Left forelimb (tissue), 1 donor: ENCODE results near the gene CYSRT1.

Experiments used
- DNase-seq: peaks from one replicate; pipeline ENCODE4 v3.0.0-alpha.2; 2018; ENCODE audit warnings: low spot score

Gene CYSRT1

DNA sequence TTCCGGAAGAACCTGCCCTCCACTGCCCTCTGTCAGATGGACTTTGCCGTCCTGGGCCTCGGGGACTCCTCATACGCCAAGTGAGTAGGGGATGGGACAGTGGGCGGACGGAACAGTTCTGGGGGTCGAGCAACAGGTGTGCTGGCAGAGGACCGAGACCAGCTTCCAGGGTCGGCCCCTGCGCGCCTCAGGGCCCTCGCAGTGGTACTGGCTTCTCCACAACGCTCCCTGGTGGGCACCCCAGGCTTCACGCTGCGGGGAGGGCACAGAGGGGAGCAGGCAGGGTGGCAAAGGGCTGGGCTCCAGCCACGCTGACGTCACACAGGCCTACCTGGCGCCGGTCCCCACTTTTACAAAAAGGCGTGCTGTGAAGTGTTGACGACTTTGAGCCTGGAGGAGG is 12.5 kb upstream of the CYSRT1 start:
- DNase-seq, result no peak

DNA sequence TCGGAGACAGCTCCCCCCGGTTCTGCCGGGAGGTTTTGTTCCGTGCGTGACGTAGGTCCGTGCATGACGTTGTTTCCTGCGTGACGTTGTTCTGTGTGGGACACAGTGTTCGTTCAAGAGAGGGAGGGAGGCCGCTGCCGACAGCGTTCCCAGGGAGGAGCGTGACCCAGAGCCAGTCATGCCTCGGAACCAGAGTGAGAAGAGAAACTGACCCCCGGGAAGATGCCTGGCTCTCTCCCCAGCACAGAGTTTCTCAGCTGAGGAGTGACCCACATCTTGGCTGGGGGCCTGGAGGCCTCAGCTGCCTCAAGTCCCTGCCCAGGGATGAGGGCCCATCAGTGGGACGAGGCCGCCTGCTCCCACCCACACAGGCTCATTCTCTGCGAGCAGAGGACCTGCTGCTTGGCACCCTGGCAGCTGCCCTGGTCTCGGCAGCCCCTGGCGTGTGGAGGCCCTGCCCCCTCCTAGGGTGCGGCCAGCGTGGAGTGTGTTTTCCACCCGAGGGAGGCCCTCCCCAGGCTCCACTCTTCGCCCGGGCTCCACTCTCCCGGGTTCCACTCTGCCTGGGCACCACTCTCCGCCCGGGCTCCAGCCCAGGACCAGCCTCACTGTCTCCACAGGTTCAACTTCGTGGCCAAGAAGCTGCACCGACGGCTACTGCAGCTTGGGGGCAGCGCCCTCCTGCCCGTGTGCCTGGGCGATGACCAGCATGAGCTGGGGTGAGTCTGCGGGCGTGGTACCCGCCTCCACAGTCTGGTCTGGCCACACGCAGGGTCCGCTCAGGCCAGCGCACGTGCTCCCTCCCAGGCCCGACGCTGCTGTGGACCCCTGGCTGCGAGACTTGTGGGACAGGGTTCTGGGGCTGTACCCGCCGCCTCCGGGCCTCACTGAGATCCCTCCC is 11.6 kb upstream of the CYSRT1 start:
- DNase-seq, result no peak

DNA sequence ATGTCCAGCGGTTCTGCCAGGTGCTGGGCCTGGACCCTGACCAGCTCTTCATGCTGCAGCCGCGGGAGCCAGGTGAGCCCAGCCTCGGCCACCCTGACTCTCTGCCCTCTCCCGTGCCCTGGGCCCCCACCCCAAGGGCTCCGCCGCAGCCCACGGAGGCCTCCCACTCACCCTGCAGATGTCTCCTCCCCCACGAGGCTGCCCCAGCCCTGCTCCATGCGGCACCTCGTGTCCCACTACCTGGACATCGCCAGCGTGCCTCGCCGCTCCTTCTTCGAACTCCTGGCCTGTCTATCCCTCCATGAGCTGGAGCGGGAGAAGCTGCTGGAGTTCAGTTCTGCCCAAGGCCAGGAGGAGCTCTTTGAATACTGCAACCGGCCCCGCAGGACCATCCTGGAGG is 10.4 kb upstream of the CYSRT1 start:
- no peak for DNase-seq

DNA sequence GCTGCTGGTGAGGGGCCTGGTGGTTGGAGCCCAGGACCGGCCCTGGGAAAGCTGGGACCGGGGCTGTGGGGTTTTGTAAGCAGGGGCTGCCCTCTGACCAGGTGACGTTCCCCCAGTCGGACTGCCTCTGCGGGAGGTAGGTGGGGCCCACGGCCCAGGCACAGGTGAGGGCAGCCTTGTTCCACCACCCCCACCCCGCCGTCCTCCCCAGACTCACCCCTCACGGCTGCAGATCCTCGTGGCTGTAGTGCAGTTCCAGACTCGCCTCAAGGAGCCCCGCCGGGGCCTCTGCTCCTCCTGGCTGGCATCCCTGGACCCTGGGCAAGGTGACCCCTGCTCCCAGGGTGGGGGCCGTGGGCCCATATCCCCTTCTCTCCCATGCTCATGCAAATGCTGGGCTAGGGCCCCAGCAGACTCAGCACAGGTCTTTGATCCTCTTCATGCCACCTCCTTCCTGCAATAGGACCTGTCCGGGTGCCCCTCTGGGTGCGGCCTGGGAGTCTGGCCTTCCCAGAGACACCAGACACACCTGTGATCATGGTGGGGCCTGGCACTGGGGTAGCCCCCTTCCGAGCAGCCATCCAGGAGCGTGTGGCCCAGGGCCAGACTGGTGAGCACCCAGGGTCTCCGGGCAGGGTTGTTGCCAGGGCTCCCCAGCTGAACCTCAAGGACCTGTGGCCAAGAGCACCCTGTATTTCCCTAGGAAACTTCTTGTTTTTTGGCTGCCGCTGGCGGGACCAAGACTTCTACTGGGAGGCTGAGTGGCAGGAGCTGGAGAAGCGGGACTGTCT is 9.6 kb upstream of the CYSRT1 start:
- no peak for DNase-seq

DNA sequence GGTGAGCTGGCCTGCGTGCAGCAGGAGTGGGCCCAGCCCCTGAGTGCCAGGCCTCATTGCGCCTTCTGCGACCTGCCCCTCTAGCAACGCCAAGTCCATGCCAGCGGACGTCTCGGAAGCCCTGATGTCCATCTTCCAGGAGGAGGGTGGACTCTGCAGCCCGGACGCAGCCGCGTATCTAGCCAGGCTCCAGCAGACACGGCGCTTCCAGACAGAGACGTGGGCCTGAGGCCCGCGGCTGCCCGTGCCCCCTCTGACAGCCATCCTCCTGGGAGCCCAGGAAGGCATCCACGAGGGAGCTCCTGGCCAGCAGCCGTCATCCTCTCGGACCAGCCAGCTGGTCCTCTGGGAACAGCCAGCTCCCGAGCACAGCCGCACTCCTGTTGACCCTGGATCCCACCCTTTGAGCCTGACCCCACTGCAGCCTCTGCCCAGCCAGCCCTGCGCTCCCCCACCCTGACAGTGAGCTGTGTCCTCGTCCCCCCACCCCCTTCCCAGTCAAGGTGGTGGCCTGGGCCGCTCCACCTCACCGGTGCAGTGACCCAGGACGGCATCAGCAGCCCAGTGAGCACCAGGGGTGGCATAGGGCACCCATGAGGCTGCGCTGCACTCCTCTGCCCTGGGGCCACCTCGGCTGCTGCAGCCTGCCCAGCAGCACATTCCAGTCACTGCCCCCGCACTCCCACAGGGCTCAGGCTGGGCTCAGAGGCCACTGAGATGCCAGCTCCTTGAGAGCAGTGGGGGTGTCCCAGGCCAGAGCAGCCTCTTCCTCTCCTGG is 8.6 kb upstream of the CYSRT1 start:
- DNase-seq, result no peak

DNA sequence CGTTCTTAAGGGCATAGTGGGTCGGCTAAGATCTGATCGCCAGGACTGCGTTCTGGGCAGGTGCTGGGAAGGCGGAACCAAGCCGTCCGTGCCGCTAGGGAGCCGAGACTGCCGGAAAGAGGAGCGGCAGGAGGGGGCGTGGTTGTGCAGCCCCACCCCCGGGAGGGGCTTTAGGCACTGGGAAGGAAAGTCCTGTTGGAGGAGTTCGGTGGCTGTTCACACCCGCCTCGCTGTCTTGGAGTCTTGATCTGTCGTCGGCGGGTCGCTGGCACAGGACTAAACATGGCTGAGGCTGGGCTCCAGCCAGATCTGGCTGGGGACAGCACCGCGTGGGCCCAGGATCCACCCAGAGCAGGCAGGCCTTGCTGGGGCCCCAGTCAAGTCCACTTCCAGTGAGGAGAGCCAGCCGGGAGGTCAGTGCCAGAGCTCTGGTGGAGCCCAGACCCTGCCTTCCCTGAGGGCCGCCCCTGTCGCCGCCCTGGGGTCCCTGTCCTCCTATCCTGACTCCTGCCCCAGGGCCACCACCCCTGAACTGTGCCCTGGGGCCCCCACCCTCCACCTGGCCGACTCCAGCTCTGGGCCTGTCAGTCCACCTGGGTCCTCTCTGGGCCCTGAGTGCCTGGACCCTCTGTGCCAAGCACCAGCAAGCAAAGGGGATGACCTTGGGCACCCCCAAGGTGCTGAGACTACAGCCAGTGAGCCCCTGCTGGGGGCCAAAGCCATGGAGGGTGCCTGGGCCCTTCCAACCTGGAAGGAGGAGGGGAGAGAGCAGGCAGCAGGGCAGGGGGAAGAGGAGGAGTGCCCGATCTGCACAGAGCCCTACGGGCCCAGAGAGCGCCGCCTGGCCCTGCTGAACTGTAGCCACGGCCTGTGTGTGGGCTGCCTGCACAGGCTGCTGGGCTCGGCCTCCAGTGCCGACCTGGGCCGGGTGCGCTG is 7.4 kb upstream of the CYSRT1 start:
- DNase-seq, result no peak

DNA sequence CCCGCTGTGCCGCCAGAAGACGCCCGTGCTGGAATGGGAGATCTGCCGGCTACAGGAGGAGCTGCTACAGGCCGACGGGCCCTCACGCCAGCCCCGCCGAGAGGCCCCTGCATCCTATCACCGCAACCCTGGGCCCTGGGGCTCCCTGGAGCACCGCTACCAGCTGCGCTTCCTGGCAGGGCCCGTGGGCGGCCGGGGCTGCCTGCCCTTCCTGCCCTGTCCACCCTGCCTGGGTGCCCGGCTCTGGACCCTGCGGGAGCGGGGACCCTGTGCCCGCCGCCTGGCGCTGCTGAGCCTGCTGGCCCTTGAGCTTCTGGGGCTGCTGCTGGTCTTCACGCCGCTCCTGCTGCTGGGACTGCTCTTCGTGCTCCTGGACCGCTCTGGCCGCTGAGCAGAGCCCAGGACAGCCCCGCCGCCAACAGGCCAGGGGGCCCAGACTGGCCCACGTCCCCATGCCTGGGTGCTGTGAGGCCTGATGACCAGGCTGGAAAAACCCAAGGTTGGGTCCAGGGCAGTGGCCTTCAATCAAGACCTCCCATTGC is 6.7 kb upstream of the CYSRT1 start:
- no peak for DNase-seq

DNA sequence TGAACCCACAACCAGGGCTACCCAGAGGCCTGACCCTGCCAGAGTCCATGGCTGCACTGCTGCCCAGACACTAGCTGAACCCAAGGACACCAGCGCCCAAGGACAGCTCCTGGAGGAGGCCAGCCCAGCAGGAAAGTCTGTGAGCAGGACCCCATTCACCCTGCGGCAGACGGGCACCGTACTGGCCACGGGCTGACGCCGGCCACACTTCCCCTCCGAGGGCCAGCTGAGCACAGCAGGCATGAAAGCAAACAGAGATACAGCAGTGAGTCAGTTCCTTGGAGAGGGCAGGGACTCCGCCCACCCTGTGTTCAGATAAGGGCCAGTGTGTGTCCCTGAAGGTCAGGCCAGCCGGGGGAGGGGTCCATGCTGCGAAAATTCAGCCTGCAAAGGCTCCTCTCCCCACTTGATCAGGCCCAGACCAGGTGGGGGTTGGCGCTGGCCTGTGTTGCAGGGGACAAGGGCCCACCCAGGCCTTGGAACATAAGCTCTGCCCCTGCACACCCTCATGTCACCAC is 6.2 kb upstream of the CYSRT1 start:
- DNase-seq, result no peak

DNA sequence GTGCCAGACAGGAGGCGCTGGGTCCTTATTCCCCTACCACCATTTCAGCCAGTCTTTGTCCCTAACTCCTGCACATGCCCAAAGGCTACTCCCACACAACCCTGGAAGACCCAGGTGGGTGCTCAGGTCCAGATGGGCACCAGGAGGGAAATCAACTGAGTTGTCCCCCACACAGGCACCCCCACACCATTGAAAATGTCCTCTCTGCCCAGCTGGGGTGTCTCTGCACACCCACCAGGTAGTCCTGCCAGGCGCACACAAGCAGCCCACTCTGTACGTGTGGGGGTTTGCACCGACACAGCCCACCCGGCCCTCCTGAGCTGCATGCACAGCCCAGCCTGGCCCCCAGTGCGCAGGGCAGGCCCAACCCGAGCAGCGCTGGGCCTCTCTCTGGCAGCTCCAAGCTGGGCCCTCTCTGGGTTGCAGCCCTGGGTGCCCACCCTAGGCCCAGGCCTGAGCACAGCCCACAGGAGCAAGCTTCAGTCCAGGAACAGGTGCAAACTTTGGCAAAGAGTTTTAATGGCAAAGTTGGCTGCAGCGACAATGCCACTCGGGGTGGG is 5.1 kb upstream of the CYSRT1 start:
- DNase-seq, result no peak

DNA sequence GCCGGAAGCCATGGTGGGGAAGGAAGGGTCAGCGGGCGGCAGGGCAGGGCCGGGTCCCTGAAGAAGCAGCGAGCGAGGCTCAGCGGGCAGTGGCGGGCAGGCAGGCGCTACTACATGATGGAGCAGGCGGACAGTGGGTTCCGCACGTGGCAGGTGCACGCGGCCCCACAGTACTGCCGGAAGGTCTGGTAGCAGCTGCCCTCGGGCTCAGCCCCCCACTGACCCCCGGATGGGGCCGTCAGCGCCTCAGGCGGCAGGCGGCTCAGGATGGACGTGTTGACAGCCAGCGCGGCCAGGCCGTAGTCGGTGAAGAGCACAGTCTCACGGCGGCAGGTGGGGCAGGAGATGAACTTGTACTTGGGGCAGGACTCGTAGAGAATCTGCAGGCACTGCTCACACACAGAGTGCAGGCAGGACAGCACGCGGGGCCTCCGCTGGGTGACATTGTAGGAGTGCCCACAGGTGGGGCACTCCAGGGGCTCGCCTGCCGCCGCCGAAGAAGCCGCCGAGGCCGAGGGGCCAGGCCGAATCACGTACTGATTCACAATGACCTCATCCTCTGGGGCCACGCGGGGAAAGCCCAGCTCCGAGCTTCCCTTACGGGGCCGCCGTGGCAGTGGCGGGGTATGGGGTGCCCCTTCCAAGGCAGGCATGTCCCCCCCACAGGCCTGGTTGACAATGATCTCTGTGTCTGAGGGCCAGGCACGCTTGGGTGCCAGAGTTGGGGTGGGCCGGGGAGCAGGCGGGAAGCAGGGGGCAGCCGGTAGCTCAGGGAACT is 4.5 kb upstream of the CYSRT1 start:
- no peak for DNase-seq

DNA sequence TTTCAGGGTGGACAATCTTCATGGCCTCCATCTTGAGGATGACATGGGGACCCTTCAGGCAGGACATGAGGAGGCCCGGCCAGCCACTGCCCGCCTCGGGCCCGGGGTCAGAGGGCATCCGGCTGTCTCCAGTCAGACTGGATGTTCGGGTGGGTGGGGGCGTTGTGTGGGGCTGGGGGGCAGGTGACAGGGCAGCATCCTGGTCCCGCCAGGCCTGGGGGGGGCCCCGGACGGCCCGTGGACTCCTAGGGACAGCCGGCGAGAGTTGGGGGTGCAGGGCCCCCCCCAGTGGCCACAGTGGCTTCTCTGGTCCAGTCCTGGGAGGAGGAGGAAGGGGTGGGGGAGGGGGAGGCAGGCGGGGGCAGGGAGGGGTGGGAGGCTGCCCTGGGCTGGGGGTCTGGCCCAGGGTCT is 3.9 kb upstream of the CYSRT1 start:
- DNase-seq, result no peak

DNA sequence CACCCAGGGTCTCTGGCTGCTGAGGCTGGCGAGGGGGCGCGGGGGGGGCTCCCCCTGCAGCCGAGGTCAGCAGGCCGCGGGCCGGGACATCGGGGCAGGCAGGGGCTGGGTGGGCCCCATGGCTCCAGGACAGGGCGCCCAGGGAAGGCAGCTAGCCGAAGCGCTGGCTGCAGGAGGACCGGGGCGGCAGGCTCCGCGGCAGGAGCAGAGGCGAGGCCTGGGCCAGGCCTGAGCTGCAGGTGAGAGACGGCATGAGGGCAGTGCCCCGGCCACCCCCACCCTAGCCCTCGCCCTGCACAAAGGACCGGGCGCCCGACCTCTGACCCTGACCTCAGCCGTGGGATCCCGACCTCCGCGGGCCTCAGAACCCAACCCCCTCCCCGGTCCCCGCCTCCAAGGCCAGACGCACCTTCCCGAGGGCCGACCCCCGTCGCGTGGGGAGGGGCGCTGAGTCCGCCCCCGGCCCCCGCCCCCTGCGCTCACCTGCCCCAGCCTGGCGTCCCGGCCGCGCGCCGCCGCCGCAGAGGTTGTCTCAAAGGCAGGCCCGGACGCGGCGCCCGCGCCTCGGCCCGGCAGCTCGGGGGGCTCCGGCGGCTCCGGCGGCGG is 3.4 kb upstream of the CYSRT1 start:
- DNase-seq, result no peak

DNA sequence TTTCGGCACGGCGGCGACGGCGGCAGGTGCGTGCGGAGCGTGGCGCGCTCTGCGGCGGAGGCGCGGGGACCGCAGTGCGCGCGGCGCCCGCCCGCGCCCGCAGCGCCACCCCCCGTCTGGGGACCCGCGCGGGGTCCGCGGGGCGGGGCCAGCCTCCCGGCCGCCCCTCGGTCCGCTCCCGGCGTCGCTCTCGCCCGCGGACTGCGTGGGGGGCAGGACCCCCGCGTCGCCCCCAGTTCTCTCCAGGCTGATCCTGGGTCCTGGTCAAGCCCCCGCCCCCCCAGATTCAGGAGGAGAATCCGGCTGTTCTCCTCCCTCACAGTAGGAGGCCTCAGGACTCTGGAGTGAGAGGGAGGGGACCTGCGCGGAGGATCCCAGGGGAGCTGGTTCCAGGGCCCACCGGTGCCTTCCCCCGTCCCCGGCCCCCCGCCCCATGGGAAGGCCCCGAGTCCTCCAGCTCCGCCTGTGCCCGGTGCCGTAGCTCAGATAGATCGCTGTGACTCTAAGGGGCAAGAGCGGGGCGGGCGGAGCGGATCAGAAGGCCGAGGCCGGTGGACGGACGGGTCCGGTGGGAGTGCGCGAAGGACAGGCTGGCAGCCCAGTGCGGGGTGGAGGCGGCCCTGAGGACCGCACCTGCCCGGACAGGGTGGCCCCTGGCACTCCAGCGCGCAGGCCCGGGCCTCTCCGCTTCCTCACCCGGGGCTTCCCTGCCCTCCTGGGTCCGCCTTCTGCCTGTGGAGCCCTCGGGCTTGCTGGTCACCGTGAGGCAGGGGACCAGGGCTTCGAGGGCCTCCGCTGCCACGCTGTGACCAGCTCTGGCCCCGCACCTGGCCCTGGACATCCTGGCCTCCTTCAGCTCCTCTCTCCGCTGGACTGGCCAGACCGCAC is 2.5 kb upstream of the CYSRT1 start, which contains the start of gene RNF208:
Gene RNF208 (minus strand): TSS at position 51 of the 888 bp plus-strand sequence. CDS start 1,028 bp downstream, outside the sequence.
- DNase-seq, result no peak

DNA sequence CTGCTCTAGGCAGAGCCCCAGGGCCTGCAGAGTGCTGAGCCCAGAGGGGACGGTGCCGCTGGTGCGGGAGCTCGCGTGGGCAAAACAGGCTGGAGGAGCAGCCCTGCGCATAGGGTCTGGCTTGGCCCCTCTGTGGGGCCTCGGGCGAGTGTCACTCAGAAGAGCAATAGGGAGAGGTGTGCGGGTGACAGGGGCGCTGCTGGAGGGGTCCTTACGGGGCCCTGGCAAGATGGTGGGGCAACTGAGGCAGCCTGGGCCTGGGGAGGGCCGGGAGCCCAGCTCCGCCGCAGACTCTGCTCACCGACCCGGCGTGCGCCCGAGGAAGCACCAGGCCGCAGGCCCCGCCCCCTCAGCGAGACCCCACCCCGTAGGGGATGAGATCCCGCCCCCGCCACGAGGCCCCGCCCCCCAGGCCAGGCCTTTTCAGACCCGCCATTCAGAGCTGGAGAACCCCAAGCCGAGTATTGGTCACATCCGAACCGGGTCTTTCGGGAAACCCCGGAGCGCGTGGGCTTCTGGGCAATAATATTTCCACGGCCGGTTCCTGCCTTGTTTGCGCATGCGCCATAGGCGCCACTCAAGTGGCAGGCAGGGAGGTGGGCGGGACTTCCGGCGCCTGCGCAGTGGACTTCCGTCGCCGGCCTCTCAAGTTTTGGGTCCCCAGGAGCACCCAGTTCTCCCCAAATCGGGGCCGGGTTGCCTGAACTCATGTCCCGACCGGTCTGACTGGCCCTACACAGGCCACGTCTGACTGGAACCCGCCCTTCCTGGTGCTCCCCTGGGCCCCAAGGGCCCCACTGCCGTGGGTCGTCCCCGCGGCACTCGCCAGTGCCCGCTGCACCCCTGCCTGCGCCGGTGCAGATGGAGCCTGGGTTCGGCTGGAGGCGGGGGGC is 1.6 kb upstream of the CYSRT1 start:
- DNase-seq, result peak; percentile 96

DNA sequence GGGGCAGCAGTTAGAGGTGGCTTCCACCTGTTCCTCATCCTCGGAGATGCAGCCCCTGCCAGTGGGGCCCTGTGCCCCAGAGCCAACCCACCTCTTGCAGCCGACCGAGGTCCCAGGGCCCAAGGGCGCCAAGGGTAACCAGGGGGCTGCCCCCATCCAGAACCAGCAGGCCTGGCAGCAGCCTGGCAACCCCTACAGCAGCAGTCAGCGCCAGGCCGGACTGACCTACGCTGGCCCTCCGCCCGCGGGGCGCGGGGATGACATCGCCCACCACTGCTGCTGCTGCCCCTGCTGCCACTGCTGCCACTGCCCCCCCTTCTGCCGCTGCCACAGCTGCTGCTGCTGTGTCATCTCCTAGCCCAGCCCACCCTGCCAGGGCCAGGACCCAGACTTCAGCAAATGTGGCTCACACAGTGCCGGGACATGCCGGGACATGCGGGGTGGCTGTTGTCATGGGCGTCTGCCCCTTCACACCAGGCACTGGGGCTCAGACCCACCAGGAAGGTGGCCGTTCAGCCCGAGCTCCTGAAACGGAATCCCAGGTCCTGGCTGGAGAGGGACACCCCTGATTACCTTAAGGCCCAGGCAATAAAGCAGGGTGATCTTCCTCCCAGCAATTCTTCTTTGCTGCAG is 841 bp downstream of the CYSRT1 start:
- no peak for DNase-seq

DNA sequence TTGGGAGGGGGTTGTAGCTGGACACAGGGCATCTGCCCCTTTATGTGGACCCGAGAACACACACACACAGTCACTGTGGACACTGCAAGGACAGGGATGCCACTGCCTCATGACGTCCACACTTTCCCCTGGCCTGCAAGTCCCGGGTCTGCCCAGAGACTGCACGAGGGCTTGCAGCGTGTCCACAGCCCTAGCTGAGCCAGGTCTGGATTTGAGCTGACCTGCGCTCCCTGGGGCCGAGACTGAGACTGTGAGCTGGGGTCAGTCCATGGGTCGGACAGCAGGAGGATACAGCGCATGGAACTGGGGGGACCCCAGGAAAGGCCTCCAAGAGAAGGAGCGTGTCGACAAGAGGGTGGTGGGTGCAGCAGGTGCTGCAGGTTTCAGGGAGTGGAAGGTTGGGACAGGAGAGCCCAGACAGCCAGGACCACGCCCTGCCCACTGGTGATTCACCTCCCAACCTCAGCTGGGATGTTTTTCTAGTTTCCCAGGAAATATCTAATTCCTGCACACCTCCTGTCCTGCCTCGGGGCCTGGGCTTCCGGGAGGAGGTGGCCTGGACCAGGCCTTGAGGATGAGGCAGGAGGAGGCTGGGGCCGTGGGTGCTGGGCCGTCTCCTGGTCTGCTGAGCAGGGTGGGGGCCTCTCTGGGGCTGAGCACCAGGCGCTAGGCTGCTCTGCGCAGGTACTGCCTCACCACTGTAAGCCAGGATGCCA is 1.5 kb downstream of the CYSRT1 start:
- DNase-seq, result no peak
